ENCODE data around the gene COLEC12. TPM values are rescaled to one million over a fixed set of nuclear protein-coding genes. Genes with fewer than 3 reads are reported as not detected.

The COLEC12 gene
- total RNA-seq, 3 donors from 2014 or later (not counting 1 experiment from before 2014, with no cell fraction given), result not detected

- Mint-ChIP-seq H3K9me3 (no peaks in the 10 kb centered on the region), H3K4me1 (no peaks in the 10 kb centered on the region), H3K27me3 (ENCODE audit: low read depth in 2 of 2) (peaks cover 23 to 29% of the 10 kb centered on the region in 2 donors), H3K4me3 (no peak overlapping the region), H3K27ac (no peak overlapping the region), H3K36me3 (no peaks in the 10 kb centered on the region)
- DNase-seq, result no peak
- Histone ChIP-seq H3K4me1 (ENCODE audit: control insufficient read depth, insufficient read depth, low read length) (peaks cover 4% of the 10 kb centered on the region), H3K4me3 (ENCODE audit: low read length) (no peak overlapping the region), H3K36me3 (ENCODE audit: control insufficient read depth, insufficient read depth, low read length) (no peaks in the 10 kb centered on the region), H3K9me3 (ENCODE audit: control insufficient read depth, insufficient read depth, low read length) (no peaks in the 10 kb centered on the region), H3K27me3 (ENCODE audit: control insufficient read depth, insufficient read depth, low read length) (peaks cover 11% of the 10 kb centered on the region), H3K27ac (ENCODE audit: low read length) (no peak overlapping the region)
- 3% methylated on average over 32 of the region's 32 CpGs for WGBS (ENCODE audit: insufficient coverage)
- no peak for ATAC-seq
- no peak for TF ChIP-seq CTCF (IDR thresholded peaks at IDR 0.05)
- intact Hi-C loops (cut with micrococcal nuclease), result no loop called here
Observed at GRCh38 chr18:498931-499775, 1.3 kb downstream of the COLEC12 start.

GRCh38 chr18:497688-498087, 2.8 kb downstream of the COLEC12 start:
- Mint-ChIP-seq H3K36me3 (no peaks in the 10 kb centered on the region), H3K4me1 (no peaks in the 10 kb centered on the region), H3K4me3 (no peak overlapping the region), H3K27ac (no peak overlapping the region), H3K9me3 (no peaks in the 10 kb centered on the region), H3K27me3 (ENCODE audit: low read depth in 2 of 2) (peaks cover 23 to 29% of the 10 kb centered on the region in 2 donors)
- Histone ChIP-seq H3K27me3 (ENCODE audit: control insufficient read depth, insufficient read depth, low read length) (peaks cover 11% of the 10 kb centered on the region), H3K36me3 (ENCODE audit: control insufficient read depth, insufficient read depth, low read length) (no peaks in the 10 kb centered on the region), H3K4me1 (ENCODE audit: control insufficient read depth, insufficient read depth, low read length) (peaks cover 4% of the 10 kb centered on the region), H3K27ac (ENCODE audit: low read length) (no peak overlapping the region), H3K4me3 (ENCODE audit: low read length) (no peak overlapping the region), H3K9me3 (ENCODE audit: control insufficient read depth, insufficient read depth, low read length) (no peaks in the 10 kb centered on the region)
- DNase-seq (no peak), ATAC-seq (no peak)
- no peak for TF ChIP-seq CTCF (IDR thresholded peaks at IDR 0.05)
- intact Hi-C loops (cut with micrococcal nuclease), result no loop called here
- WGBS (ENCODE audit: insufficient coverage), result 71% methylated on average over 6 of the region's 6 CpGs

GRCh38 chr18:495452-495851, 5.0 kb downstream of the COLEC12 start:
- Mint-ChIP-seq H3K9me3 (no peaks in the 10 kb centered on the region), H3K4me3 (no peak overlapping the region), H3K4me1 (no peaks in the 10 kb centered on the region), H3K27me3 (ENCODE audit: low read depth in 2 of 2) (peaks cover 16 to 22% of the 10 kb centered on the region in 2 donors), H3K27ac (no peak overlapping the region), H3K36me3 (no peaks in the 10 kb centered on the region)
- intact Hi-C loops (cut with micrococcal nuclease), result no loop called here
- DNase-seq, result no peak
- Histone ChIP-seq H3K4me1 (ENCODE audit: control insufficient read depth, insufficient read depth, low read length) (peaks cover 4% of the 10 kb centered on the region), H3K27ac (ENCODE audit: low read length) (no peak overlapping the region), H3K4me3 (ENCODE audit: low read length) (no peak overlapping the region), H3K36me3 (ENCODE audit: control insufficient read depth, insufficient read depth, low read length) (no peaks in the 10 kb centered on the region), H3K27me3 (ENCODE audit: control insufficient read depth, insufficient read depth, low read length) (peaks cover 11% of the 10 kb centered on the region), H3K9me3 (ENCODE audit: control insufficient read depth, insufficient read depth, low read length) (no peaks in the 10 kb centered on the region)
- WGBS (ENCODE audit: insufficient coverage), result 89% methylated on average over 6 of the region's 7 CpGs
- no peak for ATAC-seq
- no peak for TF ChIP-seq CTCF (IDR thresholded peaks at IDR 0.05)
